Breast epithelium (tissue), 4 donors: ENCODE measurements around the gene SPATA22. TPM values are rescaled to one million over a fixed set of nuclear protein-coding genes. Genes with fewer than 3 reads are reported as not detected.
"Not testable (repeated sequence)": the region's sequence is repeated elsewhere in the genome, so short reads cannot be mapped to it uniquely, and the experiment has no call there.

Experiments
- DNase-seq, 2 donors: peaks; one replicate each; pipeline ENCODE4 v3.0.0-alpha.2; 2019; ENCODE audit warnings: low spot score in 2 of 2
- H3K27ac ChIP-seq, 2 donors: fragments of 200-600 bp; sonication (generic) in 1 of 2; one replicate each; pipeline ENCODE4 v1.5.1; 2016 to 2019; ENCODE audit warnings: mild to moderate bottlenecking in 1 of 2
- H3K27me3 ChIP-seq, 2 donors: fragments of 200-600 bp; sonication (generic) in 1 of 2; one replicate each; pipeline versions ENCODE4 v1.5.1 to v1.6.0; 2017 to 2019; ENCODE audit warnings: control low read depth in 1 of 2, mild to moderate bottlenecking in 1 of 2
- H3K36me3 ChIP-seq: fragments of 200-600 bp; one replicate; pipeline ENCODE4 v1.5.1; 2019
- H3K4me1 ChIP-seq, 2 donors: fragments of 200-600 bp; sonication (generic); one replicate each; pipeline ENCODE4 v1.5.1; 2016 to 2019; ENCODE audit warnings: control low read depth in 1 of 2
- H3K4me3 ChIP-seq, 3 donors: fragments of 200-600 bp; sonication (generic); 1 replicate in 2 of 3; 2 replicates in 1 of 3; pipeline ENCODE4 v1.5.1; 2016 to 2019; ENCODE audit warnings: mild to moderate bottlenecking in 3 of 3, moderate library complexity in 2 of 3
- H3K9me3 ChIP-seq, 2 donors: fragments of 200-600 bp; sonication (generic) in 1 of 2; one replicate each; pipeline ENCODE4 v1.5.1; 2016 to 2019; ENCODE audit warnings: control low read depth in 1 of 2
- POLR2A ChIP-seq: fragments of 450-650 bp; IDR thresholded peaks from one replicate; pipeline ENCODE4 v1.6.1; 2016; ENCODE audit warnings: antibody characterized with exemption, mild to moderate bottlenecking, moderate library complexity
- POLR2AphosphoS5 ChIP-seq, 3 donors: sonication (generic); formaldehyde crosslinking; IDR thresholded peaks; one replicate each; pipeline ENCODE4 v1.6.1; 2017; ENCODE audit warnings: antibody characterized with exemption in 3 of 3
- intact Hi-C: fragments of 100-400 bp; cut with DNase I; formaldehyde crosslinking; loops from one replicate; pipeline ENCODE4 v1.15.1; 2023; ENCODE audit warnings: low total_unique reads
- total RNA-seq, 3 donors: library from RNA; depleted of rRNA; stranded (reverse); fragments of >200 nt; gene quantifications; one replicate each; pipeline ENCODE4 v1.1.0, GENCODE V29; 2016
- TF ChIP-seq, protein P1 (sequence below), 3 donors: fragments of 450-650 bp; IDR thresholded peaks; one replicate each; pipeline ENCODE4 v1.5.1; 2016 to 2017; ENCODE audit warnings: antibody characterized with exemption in 3 of 3, mild to moderate bottlenecking in 3 of 3, moderate library complexity in 3 of 3

Gene SPATA22
- total RNA-seq, 3 donors from 2014 or later: 0.29 to 0.98 (median 0.80) TPM

DNA sequence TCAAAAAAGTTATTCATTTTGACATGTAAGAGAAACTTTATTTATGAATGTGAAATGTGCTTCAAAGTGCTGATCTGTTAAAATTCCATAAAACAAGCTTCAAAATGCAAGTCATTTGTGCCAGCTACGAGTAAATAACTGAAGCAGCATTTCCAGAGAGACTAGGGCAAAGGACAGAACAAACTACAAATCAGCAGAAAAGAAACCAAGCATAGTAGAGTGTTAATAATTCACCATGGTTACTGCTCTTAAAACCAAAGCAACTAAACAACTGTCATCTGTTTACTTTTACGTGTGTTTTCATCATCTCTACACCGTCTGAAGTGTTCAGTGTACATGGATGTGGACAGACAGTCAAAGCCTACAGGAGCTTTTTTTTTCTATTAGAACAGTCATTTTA, 2.6 kb upstream of the SPATA22 start:
- DNase-seq: no peak
- Histone ChIP-seq H3K27me3 (no peaks in the 10 kb centered on the region), H3K4me1 (no peaks in the 10 kb centered on the region), H3K4me3 (no peak overlapping the region), H3K9me3 (no peaks in the 10 kb centered on the region), H3K36me3 (no peaks in the 10 kb centered on the region), H3K27ac (peak overlapping the region; percentile 14 to 62)
- intact Hi-C loops: no loop called here
- TF ChIP-seq, protein P1, sequence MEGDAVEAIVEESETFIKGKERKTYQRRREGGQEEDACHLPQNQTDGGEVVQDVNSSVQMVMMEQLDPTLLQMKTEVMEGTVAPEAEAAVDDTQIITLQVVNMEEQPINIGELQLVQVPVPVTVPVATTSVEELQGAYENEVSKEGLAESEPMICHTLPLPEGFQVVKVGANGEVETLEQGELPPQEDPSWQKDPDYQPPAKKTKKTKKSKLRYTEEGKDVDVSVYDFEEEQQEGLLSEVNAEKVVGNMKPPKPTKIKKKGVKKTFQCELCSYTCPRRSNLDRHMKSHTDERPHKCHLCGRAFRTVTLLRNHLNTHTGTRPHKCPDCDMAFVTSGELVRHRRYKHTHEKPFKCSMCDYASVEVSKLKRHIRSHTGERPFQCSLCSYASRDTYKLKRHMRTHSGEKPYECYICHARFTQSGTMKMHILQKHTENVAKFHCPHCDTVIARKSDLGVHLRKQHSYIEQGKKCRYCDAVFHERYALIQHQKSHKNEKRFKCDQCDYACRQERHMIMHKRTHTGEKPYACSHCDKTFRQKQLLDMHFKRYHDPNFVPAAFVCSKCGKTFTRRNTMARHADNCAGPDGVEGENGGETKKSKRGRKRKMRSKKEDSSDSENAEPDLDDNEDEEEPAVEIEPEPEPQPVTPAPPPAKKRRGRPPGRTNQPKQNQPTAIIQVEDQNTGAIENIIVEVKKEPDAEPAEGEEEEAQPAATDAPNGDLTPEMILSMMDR (IDR thresholded peaks at IDR 0.05): no peak
- TF ChIP-seq POLR2A (no peak), POLR2AphosphoS5 (IDR thresholded peaks at IDR 0.05) (no peak)

DNA sequence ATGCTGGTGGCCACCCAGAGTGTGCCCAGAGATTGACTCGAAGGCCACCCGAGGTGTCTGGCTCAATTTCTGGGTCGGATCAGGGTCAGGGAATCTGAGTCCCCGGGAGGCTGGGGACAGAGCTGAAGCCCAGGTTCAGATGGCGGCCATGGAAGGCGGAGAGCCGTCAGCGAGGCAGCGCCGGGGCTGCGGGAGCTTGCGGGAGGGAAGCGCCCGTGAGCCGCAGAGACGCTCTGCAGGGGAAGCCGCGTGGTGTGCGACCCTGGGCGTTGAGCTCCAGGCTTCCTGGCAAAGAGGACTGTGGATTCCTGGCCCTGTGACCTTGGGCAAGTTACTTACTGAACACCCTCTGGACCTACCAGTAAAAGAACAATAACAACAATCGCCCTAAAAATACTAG, 518 bp upstream of the SPATA22 start:
- Histone ChIP-seq H3K27ac (no peak overlapping the region), H3K4me1 (no peaks in the 10 kb centered on the region), H3K27me3 (no peaks in the 10 kb centered on the region), H3K9me3 (no peaks in the 10 kb centered on the region), H3K36me3 (no peaks in the 10 kb centered on the region), H3K4me3 (no peak overlapping the region)
- intact Hi-C loops: no loop called here
- no peak for TF ChIP-seq POLR2AphosphoS5 (IDR thresholded peaks at IDR 0.05)
- TF ChIP-seq POLR2A: no peak
- TF ChIP-seq, protein P1 (IDR thresholded peaks at IDR 0.05): no peak
- DNase-seq: no peak

DNA sequence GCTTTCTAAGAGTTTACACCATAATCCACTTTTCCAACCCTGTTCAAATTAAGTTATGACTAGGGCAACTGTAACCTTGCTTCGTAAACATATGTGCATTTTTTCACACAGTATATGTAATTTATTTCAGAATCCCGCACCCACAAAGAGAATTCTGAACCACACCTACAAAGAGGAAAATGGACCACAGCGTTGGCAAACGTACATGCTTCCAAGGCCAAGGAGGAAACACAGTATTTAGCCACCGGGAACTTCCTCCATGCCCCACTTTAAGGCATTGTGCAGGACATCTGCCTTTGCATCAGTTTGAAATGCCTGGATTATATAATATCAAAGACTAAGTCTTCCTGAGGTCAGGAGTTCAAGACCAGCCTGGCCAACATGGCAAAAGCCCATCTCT, 2.1 kb downstream of the SPATA22 start:
- no peak for DNase-seq
- Histone ChIP-seq H3K36me3 (no peaks in the 10 kb centered on the region), H3K27me3 (no peaks in the 10 kb centered on the region), H3K9me3 (no peaks in the 10 kb centered on the region), H3K4me1 (no peaks in the 10 kb centered on the region), H3K27ac (no peak overlapping the region), H3K4me3 (no peak overlapping the region)
- intact Hi-C loops: no loop called here
- TF ChIP-seq POLR2AphosphoS5 (IDR thresholded peaks at IDR 0.05) (no peak), POLR2A (no peak)
- TF ChIP-seq, protein P1 (IDR thresholded peaks at IDR 0.05): no peak

DNA sequence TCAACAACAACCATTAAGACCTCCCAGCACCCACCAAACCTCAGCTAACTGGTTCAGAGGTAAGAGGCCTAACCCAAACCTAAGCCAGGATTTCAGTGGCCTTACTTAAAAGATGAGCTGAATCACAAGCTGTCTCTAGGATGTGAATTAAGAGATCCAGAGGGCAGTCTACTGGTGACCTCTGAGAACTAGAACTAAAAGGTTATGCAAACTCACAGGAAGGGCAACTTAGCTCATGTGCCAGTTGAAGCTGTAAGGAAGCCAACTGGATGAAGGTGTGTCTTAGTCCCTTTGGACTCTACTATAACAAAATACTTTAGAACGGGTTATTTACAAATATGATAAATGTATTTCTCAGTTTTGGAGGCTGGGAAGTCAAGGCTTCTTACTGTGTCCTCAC, 5.3 kb downstream of the SPATA22 start:
- H3K36me3 ChIP-seq, H3K27ac ChIP-seq, H3K27me3 ChIP-seq, H3K4me3 ChIP-seq, H3K9me3 ChIP-seq, intact Hi-C loops, H3K4me1 ChIP-seq, DNase-seq: not testable (repeated sequence)

DNA sequence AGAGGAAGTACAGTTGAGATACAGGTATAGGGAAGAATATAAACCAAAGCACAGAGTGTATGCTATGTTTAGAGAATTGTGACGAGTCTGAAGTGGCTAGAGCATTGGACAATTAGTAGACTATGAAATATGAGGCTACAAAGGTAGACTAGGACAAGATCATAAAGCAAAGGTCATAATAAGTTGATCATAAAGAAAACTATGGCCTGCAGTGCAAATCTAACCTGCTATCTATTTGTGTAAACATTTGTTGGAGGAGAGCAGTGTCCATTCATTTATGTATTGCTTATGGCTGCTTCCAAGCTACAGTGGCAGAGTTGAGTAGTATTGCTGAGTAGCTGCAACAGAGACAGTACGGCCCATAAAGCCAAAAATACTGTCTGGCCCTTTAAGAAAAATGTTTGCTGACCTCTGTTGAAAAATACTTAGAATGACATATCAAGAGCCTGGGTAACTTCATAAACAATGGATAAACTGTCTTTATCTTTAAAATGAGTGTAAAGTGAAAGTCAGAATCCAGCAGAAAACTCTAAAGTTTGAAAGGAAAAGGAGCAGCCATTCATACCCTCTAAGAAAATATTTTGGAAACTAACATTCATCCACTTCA, 23.5 kb downstream of the SPATA22 start:
- Histone ChIP-seq H3K9me3 (no peaks in the 10 kb centered on the region), H3K4me3 (no peak overlapping the region), H3K4me1 (no peaks in the 10 kb centered on the region), H3K27me3 (no peaks in the 10 kb centered on the region), H3K27ac (no peak overlapping the region), H3K36me3 (no peaks in the 10 kb centered on the region)
- intact Hi-C loops: no loop called here
- TF ChIP-seq, protein P1 (IDR thresholded peaks at IDR 0.05): no peak
- TF ChIP-seq POLR2A: no peak
- TF ChIP-seq POLR2AphosphoS5 (IDR thresholded peaks at IDR 0.05): no peak
- no peak for DNase-seq

DNA sequence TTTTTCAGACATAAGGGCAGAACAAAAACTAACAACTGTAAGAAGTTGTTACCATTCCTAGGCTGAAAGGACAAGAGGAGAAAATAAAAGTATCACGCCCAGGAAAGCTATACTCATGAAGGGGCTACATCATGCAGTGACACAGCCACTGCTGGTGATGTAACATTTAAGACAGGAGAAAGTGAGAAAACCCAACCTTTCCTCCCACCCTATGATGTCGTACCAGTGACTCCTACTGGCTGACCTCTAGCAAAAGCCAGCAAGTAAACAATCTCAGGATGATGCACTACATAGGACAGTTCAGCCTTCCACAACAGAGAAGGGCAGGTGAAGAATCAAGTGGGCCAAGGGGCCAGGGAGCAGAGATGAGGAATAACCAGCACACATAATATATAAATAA, 24.0 kb downstream of the SPATA22 start:
- DNase-seq: no peak
- H3K36me3 ChIP-seq: no peaks in the 10 kb centered on the region
- TF ChIP-seq POLR2A (no peak), POLR2AphosphoS5 (IDR thresholded peaks at IDR 0.05) (no peak)
- TF ChIP-seq, protein P1 (IDR thresholded peaks at IDR 0.05): no peak
- no peaks in the 10 kb centered on the region for H3K9me3 ChIP-seq
- H3K27me3 ChIP-seq: no peaks in the 10 kb centered on the region
- no peak overlapping the region for H3K4me3 ChIP-seq
- H3K27ac ChIP-seq: no peak overlapping the region
- H3K4me1 ChIP-seq: no peaks in the 10 kb centered on the region
- intact Hi-C loops: no loop called here
